Stimulated activated CD4-positive, alpha-beta T cell treated with anti-CD3 and anti-CD28 coated beads, Interleukin-1b, Interleukin-23, amount 100 ng/mL, for 24 hours (primary cell): ENCODE results near the gene CLCC1.
A peak's percentile ranks its signal among the peaks of the same experiment; 100 is the strongest.
"Not testable (repeated sequence)": the region's sequence is repeated elsewhere in the genome, so short reads cannot be mapped to it uniquely, and the experiment has no call there.

ENCODE experiments used
- DNase-seq, 4 experiments: peaks; one replicate each; pipeline ENCODE4 v3.0.0-alpha.2; 2020; ENCODE audit warnings: low read depth in 4 of 4, low spot score in 1 of 4

The CLCC1 gene

DNA sequence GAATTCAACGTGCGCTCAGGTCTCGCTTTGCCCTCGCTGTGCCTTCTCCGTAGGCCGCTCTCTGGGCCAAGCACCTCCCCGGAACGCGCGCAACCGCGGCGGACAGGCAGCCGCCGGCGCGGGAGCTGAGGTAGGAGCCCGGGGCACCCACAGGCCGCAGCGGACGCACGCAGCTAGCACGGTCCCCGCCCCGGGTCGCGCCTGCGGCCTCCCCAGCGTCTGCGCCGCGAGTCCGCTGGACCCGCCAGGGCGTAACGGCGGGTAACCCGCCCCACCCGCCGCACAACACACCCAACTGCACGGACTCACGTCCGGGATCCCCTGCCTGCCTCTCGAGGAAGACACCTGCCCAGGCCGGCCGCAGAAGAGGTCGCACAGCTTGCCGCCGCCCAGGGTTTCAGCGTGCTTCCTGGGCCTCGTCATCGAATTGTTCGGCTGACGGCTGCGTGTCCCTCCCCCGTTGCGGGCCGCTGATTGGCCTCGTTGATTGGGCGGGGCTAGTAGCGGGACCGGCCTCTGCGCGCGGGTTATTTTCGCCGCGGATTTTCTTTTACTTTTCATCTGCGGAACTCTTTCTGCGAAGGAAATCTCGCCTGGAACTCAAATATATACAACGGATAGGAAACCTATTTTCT is at the start of gene CLCC1:
Gene CLCC1 (minus strand): TSS at position 433 of the 635 bp plus-strand sequence. CDS start 13,047 bp downstream, outside the sequence.
- peak; percentile 73 to 92 (median 84) for DNase-seq

GRCh38 chr1:109011335-109011734 is 48.1 kb upstream of the CLCC1 start:
- DNase-seq, result no peak

DNA sequence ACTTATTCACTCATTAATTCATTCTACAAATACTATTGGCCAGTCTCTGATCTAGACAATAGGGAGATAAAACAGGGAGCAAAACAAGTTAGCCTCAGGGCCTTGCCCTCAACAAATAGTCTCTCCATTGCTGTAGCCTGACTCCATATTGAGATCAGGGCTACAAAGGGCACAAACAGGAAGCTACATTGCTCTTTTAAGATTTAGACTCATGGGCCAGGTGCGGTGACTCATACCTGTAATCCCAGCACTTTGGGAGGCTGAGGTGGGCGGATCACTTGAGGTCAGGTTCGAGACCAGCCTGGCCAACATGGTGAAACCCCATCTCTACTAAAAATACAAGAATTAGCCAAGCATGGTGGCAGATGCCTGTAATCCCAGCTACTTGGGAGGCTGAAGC is 33.3 kb upstream of the CLCC1 start:
- not testable (repeated sequence) for DNase-seq

DNA sequence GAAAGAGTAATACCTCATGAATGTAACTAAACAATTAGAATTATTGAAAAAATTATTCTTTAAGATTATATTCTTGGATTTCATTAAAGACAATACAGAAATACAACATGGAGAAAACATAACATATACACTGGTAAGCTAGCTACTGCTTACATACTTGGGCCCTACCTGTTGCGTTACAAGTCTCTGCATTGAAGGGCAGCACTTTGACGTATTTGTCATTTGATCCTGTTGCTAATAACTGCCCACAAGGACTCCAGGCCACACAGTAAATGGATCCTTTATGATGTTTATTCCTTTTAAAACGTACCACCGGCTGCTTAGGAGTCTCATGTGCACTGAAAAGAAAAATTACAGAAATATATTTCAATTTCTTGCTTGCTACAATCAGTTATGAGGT is 19.8 kb upstream of the CLCC1 start:
- no peak for DNase-seq

DNA sequence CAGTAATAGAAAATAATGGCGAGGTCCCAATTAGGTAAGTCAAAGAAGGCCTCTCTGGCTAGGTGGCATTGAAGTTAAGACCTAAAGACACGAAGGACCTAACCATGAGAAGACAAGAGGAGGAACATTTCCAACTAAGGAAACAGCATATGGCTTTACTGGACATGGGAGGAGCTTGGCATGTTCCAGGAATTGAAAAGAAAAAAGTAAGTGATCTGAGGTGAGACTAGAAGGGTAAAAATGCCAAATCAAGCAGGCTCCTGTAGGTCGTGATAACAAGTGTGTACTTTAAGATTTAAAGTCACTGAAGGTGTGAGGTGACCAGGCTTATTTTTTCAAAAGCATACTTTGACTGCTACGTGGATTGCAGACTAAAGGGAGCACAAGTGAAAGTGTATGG is 13.4 kb upstream of the CLCC1 start:
- DNase-seq, result no peak

DNA sequence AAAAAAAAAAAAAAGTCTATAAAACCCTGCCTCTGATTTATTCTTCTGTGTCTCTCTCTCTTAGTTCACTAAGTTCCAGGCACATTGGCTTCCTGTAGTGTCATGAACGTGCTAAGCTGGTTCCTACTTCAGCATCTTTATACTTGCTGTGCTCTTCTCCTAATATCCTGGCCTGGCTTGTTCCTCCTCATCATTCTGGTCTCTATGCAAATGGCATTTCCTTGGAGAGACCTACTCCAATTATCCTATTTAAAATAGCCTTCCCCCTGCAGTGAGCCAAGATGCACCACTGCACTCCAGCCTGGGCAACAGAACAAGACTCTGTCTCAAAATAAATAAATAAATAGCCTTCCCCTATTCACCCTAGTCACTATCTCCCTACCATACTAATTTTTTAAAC is 9.7 kb upstream of the CLCC1 start:
- no peak for DNase-seq

DNA sequence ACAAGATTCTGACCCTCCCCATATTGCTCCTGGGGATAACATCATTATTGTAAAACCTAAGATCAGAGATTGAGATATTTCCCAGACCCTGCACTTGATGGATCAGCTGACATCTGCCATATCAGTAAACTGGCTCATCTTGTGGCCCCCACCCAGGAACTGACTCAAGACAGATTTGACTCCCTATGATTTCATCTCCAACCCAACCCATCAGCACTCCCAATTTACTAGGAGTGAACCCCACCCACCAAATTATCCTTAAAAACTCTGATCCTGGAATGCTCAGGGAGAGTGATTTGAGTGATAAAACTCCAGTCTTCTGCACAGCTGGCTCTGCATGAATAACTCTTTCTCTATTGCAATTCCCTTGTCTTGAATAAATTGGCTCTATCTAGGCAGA is 6.1 kb upstream of the CLCC1 start:
- DNase-seq, result no peak

- DNase-seq, result no peak
These were observed 618 bp downstream of the CLCC1 start for GRCh38 chr1:108962681-108963051.

GRCh38 chr1:108961752-108962486 is 1.4 kb downstream of the CLCC1 start:
- DNase-seq, result no peak

- no peak for DNase-seq
These were observed 2.1 kb downstream of the CLCC1 start for GRCh38 chr1:108961198-108961597.

DNA sequence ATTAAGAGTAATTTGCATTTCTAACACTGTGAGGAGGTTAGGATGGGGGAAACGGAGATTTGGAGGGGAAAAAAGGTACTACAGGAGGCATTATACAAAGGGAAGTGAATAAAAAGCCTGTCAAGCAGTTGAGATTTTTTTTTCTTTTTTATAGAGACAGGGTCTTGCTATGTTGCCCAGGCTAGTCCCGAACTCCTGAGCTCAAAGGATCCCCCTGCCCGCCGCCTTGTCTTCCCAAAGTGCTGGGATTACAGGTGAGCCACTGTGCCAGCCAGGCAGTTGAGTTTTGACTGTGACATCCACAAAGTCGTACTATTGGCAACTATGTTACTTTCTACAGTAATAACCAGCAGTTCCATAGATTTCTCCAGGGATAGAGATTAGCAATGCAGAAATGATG is 2.6 kb downstream of the CLCC1 start:
- DNase-seq, result no peak

GRCh38 chr1:108957888-108958287 is 5.4 kb downstream of the CLCC1 start:
- DNase-seq, result no peak

- no peak for DNase-seq
These were observed 7.4 kb downstream of the CLCC1 start for GRCh38 chr1:108955881-108956280.

DNA sequence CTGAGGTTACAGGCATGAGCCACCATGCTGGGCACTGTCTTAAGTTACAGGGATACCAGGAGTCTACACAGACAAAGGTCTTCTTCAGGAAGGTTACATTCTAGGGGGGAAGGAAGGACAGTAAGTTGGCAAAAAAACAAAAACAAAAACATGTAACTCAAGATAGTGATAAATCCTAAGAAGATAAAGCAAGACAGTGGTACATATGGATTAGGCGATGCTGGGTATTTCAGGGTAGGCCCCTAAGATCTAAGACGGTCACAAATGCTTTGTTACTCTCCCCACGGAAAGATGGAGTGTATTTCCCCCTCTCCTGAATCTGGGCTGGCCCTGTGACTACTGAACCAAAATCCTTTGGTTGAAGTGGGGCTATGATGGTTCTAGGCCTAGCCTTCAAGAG is 8.2 kb downstream of the CLCC1 start:
- no peak for DNase-seq

DNA sequence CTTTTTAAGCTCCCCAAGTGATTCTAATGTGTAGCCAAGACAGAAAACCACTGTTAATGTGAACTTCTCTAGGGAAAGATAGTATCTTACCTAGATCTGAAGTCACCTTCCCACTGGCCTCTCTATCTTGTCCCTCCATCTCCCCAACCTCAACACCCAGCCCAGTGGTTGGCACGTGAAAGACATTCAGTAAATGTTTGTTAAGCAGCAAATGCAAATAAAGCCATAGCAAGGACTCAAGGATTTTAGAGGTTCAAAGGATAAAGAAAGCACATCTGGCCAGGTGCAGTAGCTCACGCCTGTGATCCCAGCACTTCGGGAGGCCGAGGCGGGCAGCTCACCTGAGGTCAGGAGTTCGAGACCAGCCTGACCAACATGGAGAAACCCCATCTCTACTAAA is 9.8 kb downstream of the CLCC1 start:
- DNase-seq, result no peak

DNA sequence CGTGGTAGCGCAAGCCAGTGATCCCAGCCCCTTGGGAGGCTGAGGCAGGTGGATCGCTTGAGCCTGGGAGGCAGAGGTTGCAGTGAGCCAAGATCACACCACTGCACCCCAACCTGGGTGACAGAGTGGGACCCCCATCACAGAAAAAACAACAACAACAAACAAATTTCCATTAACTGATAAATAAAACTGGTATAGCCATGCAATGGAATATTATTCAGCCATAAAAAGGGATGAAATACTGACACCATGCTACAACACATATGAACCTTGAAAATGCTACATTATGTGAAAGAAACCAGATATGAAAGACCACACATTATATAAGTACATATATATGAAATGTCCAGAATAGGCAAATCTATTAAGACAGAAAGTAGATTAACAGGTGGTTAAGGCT is 12.0 kb downstream of the CLCC1 start:
- no peak for DNase-seq

- no peak for DNase-seq
These were observed 14.2 kb downstream of the CLCC1 start for GRCh38 chr1:108949044-108949443.

DNA sequence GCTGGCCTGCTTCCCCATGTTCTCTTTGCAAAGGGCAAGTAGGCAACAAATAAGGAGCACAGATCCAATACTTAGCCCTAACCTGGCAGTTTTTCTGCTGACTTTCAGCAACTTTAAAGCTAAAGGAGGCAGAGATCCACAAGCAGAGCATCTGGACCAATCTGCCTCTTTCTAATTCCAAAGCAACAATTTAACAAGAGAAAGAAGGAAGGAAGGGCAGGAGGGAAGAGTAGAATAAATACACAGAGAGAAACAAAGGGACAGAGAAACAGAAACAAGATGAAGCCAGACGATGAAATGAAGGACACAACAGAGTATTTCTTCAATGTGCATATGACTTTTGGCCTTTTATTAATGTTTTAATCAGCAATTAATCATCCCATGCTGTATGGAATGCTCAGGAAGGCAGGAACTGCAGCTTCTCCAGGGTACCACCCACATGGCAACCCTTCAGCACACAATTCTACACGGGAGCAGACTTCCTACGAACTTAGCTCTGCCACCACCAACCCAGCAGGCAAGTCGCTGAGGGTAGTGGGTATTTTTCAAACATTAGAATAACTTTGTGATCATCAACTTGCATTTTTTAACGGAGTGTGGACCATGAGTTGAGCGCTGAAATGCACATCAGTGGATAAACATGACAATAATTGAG is 15.3 kb downstream of the CLCC1 start:
- DNase-seq, result no peak

- no peak for DNase-seq
These were observed 27.1 kb downstream of the CLCC1 start for GRCh38 chr1:108936170-108936569.

GRCh38 chr1:108933944-108934343 is 29.3 kb downstream of the CLCC1 start:
- DNase-seq, result no peak

DNA sequence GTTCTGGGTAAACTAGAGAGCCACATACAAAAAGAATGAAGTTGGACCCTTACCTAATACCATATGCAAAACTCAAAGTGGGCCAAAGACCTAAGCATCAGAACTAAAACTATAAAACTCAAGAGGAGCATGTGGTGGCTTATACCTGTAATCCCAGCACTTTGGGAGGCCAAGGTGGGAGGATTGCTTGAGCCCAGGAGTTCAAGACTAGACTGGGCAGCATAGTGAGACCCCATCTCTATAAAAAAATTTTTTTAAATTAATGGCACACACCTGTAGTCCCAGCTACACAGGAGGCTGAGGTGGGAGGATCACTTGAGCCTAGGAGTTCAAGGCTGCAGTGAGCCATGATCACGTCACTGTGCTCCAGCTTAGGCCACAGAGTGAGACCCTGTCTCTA is 35.7 kb downstream of the CLCC1 start:
- not testable (repeated sequence) for DNase-seq

DNA sequence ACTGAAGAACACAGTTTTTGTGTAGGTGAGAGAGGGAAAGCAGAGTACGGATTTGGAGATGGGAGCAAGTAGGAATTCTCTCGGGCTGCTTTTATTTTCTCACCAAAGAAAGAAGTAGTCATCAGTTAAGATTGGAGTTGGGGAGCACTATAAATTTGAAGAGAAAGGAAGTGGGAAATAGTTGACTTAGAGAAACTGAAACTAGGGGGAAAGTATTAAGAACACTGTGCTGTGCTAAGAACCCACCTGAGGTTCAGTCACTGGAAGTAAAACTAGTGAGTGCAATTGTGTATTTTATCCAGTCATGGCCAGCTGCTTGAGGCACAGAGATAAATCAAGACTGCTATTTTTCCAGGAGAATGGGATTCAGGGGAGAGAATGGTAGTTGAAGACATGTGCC is 37.4 kb downstream of the CLCC1 start:
- DNase-seq, result no peak
